Lower leg skin (tissue), 3 donors: ENCODE measurements around the gene COBL.

Source experiments
- CTCF ChIP-seq, 3 donors: fragments of 450-650 bp; IDR thresholded peaks; one replicate each; pipeline ENCODE4 v1.5.1; 2016; ENCODE audit warnings: antibody characterized with exemption in 3 of 3, mild to moderate bottlenecking in 3 of 3, moderate library complexity in 2 of 3
- POLR2A ChIP-seq, 2 donors: fragments of 450-650 bp; IDR thresholded peaks; one replicate each; pipeline ENCODE4 v1.6.1; 2016 to 2017; ENCODE audit warnings: antibody characterized with exemption in 2 of 2, mild to moderate bottlenecking in 1 of 2, moderate library complexity in 1 of 2

GRCh38 chr7:51158742-51159445 lies 157.7 kb downstream of the COBL start:
- TF ChIP-seq CTCF (IDR thresholded peaks at IDR 0.05) (no peak), POLR2A (IDR thresholded peaks at IDR 0.05) (no peak)
